Measurements from ENCODE around the gene ELFN1. TPM values are rescaled to one million over a fixed set of nuclear protein-coding genes. Genes with fewer than 3 reads are reported as not detected.

Gene ELFN1
- total and polyA plus RNA-seq, 9 of the 15 experiments (the other 6 are each of a cell fraction or from before 2014, with no cell fraction given): 0.04 to 0.64 (median 0.18) TPM; not detected in 2

GRCh38 chr7:1678081-1678543 is 8.0 kb downstream of the ELFN1 start (continued):
- TF ChIP-seq RBM14 (IDR thresholded peaks at IDR 0.05; ENCODE audit: borderline replicate concordance, insufficient read depth, low read depth, low read length): no peak
- TF ChIP-seq STAG1 (CRISPR knock-in tag; IDR thresholded peaks at IDR 0.05; ENCODE audit: borderline replicate concordance): no peak
- no peak for TF ChIP-seq ADNP (tag; IDR thresholded peaks at IDR 0.05)
- TF ChIP-seq ZNF282 (CRISPR knock-in tag; IDR thresholded peaks at IDR 0.05): no peak

DNA sequence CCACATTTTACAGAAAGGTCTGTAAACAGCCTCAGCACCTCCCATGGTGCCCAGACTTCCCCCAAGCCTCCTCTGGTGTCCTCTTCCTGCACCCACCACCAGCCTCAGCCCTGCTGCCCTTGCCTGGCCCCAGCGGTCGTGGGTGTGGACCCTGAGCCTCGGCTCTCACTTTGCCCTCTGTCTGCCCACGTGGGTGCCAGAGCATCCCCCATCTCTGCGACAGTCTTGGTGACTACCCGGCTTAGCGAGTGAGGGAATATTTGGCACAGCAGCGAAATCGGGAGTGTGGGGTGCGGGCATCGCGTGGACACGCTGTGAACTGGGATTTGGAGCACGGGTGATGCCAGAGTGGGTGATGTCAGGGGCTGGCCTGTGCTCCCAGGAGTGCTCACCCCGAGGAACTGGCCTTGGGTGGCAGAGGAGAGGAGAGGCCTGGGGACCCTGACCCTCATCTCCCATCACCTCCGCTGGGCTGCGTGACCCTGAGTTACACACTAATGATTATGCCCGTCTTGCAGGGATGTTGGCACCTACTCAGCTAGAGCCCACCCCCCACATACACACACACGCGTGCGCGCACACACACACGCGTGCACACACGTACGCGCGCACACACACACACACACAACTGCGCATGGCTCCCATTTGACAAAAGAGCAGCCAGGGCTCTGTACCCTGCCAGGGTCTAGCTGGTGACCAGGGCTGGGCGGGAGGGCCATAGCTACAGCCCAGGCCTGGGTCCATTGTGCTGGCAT is 8.7 kb downstream of the ELFN1 start:
- no peak for ATAC-seq
- Histone ChIP-seq H3K9me1 (ENCODE audit: control insufficient read depth, insufficient read depth, low read length) (no peaks in the 10 kb centered on the region), H3K79me2 (ENCODE audit: control insufficient read depth, insufficient read depth, low read length) (no peaks in the 10 kb centered on the region), H3K9me3 (replicated peaks; ENCODE audit: control insufficient read depth, insufficient read depth, low read depth, low read length) (no peaks in the 10 kb centered on the region), H4K20me1 (replicated peaks; ENCODE audit: control insufficient read depth, insufficient read depth, low read length) (peaks cover 5% of the 10 kb centered on the region), H2AFZ (ENCODE audit: low read depth, low read length) (no peak overlapping the region), H3K4me1 (replicated peaks in 1 of 2; ENCODE audit: control insufficient read depth in 2 of 2, insufficient read depth in 2 of 2, low read length in 2 of 2) (peaks cover 0 to 27% of the 10 kb centered on the region in 2 experiments; a peak in 2 of 5 replicates), H3K36me3 (ENCODE audit: control insufficient read depth, insufficient read depth, low read length) (no peaks in the 10 kb centered on the region), H3K27me3 (ENCODE audit: control insufficient read depth in 2 of 2, insufficient read depth in 2 of 2, low read length in 2 of 2) (peaks cover 41 to 67% of the 10 kb centered on the region in 2 experiments; a peak in 4 of 5 replicates), H3K4me2 (ENCODE audit: insufficient read depth, low read length) (no peak overlapping the region), H3K4me3 (no peak overlapping the region), H3K9ac (ENCODE audit: insufficient read depth in 1 of 2, low read depth in 2 of 2, low read length in 2 of 2) (no peak overlapping the region), H3K27ac (ENCODE audit: extremely low read depth, low read depth, low read length) (no peak overlapping the region)
- BruUV-seq (replicated peaks): no TSS peak
- ChIA-PET POLR2A (no interaction called here), CTCF (ENCODE audit: low intra/inter-chr PET ratio) (no interaction called here)
- no peak for DNase-seq (ENCODE audit: extremely low read depth in 1 of 4, low spot score in 3 of 4)
- intact Hi-C loops (cut with micrococcal nuclease): no loop called here
- in situ Hi-C loops (cut with MboI): no loop called here
- WGBS (ENCODE audit: insufficient coverage, low coverage, missing lambda C conversion rate): 14% methylated on average over 29 of the region's 30 CpGs
- no peak for FAIRE-seq
- no peak for TF ChIP-seq LCOR (CRISPR knock-in tag; IDR thresholded peaks at IDR 0.05)
- TF ChIP-seq, protein P1, sequence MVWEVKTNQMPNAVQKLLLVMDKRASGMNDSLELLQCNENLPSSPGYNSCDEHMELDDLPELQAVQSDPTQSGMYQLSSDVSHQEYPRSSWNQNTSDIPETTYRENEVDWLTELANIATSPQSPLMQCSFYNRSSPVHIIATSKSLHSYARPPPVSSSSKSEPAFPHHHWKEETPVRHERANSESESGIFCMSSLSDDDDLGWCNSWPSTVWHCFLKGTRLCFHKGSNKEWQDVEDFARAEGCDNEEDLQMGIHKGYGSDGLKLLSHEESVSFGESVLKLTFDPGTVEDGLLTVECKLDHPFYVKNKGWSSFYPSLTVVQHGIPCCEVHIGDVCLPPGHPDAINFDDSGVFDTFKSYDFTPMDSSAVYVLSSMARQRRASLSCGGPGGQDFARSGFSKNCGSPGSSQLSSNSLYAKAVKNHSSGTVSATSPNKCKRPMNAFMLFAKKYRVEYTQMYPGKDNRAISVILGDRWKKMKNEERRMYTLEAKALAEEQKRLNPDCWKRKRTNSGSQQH (CRISPR knock-in tag; IDR thresholded peaks at IDR 0.05): no peak
- no peak for TF ChIP-seq MECOM (CRISPR knock-in tag; IDR thresholded peaks at IDR 0.05)
- TF ChIP-seq ZC3H11A (IDR thresholded peaks at IDR 0.05; ENCODE audit: low read depth, low read length): no peak
- no peak for TF ChIP-seq ZNF197 (CRISPR knock-in tag; IDR thresholded peaks at IDR 0.05; ENCODE audit: low read depth)
- TF ChIP-seq SMARCA5 (IDR thresholded peaks at IDR 0.05): no peak
- TF ChIP-seq, protein P2, sequence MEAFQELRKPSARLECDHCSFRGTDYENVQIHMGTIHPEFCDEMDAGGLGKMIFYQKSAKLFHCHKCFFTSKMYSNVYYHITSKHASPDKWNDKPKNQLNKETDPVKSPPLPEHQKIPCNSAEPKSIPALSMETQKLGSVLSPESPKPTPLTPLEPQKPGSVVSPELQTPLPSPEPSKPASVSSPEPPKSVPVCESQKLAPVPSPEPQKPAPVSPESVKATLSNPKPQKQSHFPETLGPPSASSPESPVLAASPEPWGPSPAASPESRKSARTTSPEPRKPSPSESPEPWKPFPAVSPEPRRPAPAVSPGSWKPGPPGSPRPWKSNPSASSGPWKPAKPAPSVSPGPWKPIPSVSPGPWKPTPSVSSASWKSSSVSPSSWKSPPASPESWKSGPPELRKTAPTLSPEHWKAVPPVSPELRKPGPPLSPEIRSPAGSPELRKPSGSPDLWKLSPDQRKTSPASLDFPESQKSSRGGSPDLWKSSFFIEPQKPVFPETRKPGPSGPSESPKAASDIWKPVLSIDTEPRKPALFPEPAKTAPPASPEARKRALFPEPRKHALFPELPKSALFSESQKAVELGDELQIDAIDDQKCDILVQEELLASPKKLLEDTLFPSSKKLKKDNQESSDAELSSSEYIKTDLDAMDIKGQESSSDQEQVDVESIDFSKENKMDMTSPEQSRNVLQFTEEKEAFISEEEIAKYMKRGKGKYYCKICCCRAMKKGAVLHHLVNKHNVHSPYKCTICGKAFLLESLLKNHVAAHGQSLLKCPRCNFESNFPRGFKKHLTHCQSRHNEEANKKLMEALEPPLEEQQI (IDR thresholded peaks at IDR 0.05): no peak
- TF ChIP-seq ZBTB5 (IDR thresholded peaks at IDR 0.05): no peak
- no peak for TF ChIP-seq CBX5 (IDR thresholded peaks at IDR 0.05; ENCODE audit: borderline replicate concordance, low read depth)
- no peak for TF ChIP-seq ZNF263 (CRISPR knock-in tag; IDR thresholded peaks at IDR 0.05; ENCODE audit: borderline replicate concordance)
